Measurements from ENCODE around the gene WNK2. TPM values are rescaled to one million over a fixed set of nuclear protein-coding genes. Genes with fewer than 3 reads are reported as not detected.
"Not testable (repeated sequence)": the region's sequence is repeated elsewhere in the genome, so short reads cannot be mapped to it uniquely, and the experiment has no call there.

WNK2 gene
- polyA plus RNA-seq, 1 donor: 80.4 TPM

DNA sequence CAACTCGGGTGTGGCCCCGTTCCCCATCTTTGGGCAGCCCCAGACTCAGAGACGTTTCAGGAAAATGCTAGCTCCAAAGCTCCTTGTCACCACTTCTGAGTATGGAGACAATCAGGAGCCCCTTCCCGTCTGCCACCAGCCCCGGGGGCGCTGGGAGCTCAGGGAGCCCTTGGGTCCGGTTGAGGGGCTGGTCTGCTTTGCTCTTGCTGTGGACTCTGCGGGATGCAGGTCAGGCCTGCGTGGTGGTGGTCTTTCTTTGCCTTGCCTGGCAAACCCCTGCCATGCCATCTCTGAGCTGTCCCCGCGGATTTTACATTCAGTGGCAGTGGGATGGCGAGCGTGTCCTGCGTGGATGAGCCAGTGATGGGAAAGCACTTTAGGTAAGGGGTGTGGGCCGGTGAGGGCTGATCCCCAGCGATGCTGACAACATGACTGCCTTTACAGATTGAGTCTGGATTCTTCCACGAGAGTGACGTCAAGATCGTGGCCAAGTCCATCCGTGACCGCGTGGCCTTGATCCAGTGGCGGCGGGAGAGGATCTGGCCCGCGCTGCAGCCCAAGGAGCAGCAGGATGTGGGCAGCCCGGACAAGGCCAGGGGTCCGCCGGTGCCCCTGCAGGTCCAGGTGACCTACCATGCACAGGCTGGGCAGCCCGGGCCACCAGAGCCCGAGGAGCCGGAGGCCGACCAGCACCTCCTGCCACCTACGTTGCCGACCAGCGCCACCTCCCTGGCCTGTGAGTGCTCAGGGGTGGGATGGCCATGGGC is 63.3 kb downstream of the WNK2 start:
- Histone ChIP-seq H3K27ac (ENCODE audit: low read length) (no peak overlapping the region), H3K4me1 (ENCODE audit: control insufficient read depth, insufficient read depth, low read length) (peaks cover 10% of the 10 kb centered on the region), H3K36me3 (ENCODE audit: control insufficient read depth, insufficient read depth, low read length) (peaks cover 54% of the 10 kb centered on the region), H3K27me3 (ENCODE audit: control insufficient read depth, insufficient read depth, low read length) (no peaks in the 10 kb centered on the region), H3K4me3 (ENCODE audit: low read length) (no peak overlapping the region), H3K9me3 (ENCODE audit: control insufficient read depth, low read depth, low read length) (no peaks in the 10 kb centered on the region)
- WGBS (ENCODE audit: insufficient coverage, low lambda C conversion rate): no CpG with 5 or more reads among the region's 36 CpGs
- no peak for DNase-seq

DNA sequence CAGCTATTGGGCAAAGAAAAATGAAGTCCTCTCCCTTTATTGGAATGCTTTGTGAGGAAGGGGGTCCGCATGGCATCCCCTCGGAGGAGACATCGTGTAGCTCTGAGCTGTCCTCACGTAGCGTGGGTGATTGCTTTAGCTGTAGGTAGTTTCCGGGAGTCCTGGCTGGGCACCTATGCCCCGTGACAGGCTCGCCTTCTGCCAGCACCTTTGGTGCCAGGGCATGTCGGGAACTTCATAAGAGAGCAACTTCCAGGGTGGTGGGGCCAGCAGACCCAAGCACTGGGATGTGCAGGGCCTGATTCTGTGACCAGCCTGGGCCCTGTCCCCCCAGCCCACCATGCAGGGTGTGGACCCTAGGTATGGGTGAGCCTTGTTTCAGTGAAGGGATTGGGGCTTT is 64.0 kb downstream of the WNK2 start:
- no peak overlapping the region for H3K4me3 ChIP-seq (ENCODE audit: low read length)
- no peak for DNase-seq
- H3K4me1 ChIP-seq (ENCODE audit: control insufficient read depth, insufficient read depth, low read length): peaks cover 10% of the 10 kb centered on the region
- H3K9me3 ChIP-seq (ENCODE audit: control insufficient read depth, low read depth, low read length): no peaks in the 10 kb centered on the region
- peaks cover 56% of the 10 kb centered on the region for H3K36me3 ChIP-seq (ENCODE audit: control insufficient read depth, insufficient read depth, low read length)
- no peak overlapping the region for H3K27ac ChIP-seq (ENCODE audit: low read length)
- H3K27me3 ChIP-seq (ENCODE audit: control insufficient read depth, insufficient read depth, low read length): no peaks in the 10 kb centered on the region
- no CpG with 5 or more reads among the region's 9 CpGs for WGBS (ENCODE audit: insufficient coverage, low lambda C conversion rate)

DNA sequence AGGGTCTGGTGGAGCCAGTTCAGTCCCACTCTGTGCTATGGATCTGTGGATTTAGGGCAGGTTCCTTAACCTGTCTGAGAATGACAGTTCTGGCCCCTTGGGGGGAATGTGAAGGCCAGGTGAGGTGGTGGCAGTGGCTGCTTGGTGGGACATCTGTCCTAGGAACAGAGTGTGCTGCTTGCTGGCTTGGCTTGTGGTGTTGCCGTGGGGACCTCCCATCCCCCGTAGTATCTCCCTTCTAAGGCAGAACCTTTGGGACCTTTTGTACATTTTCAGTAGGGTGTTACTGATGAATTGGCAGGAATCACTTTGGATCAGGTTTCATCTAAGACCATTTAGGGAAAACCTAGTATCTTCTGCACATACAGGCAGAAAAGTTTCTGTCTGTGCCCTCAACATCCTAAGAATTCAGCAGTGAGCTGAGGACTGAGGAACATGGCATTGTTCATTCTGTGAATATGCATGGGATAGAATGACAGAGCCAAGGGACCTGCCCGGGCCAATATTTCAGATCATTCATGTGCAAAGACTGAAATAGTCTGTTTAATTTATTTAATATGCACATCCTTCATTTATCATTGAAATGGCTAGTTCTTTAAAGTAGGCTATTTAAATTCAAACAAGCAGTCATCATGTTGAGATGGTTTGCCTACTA is 64.6 kb downstream of the WNK2 start:
- no CpG with 5 or more reads among the region's 3 CpGs for WGBS (ENCODE audit: insufficient coverage, low lambda C conversion rate)
- H3K36me3 ChIP-seq (ENCODE audit: control insufficient read depth, insufficient read depth, low read length): peaks cover 60% of the 10 kb centered on the region
- no peak overlapping the region for H3K27ac ChIP-seq (ENCODE audit: low read length)
- H3K27me3 ChIP-seq (ENCODE audit: control insufficient read depth, insufficient read depth, low read length): no peaks in the 10 kb centered on the region
- H3K4me1 ChIP-seq (ENCODE audit: control insufficient read depth, insufficient read depth, low read length): peaks cover 10% of the 10 kb centered on the region
- no peak for DNase-seq
- H3K9me3 ChIP-seq (ENCODE audit: control insufficient read depth, low read depth, low read length): no peaks in the 10 kb centered on the region
- H3K4me3 ChIP-seq (ENCODE audit: low read length): no peak overlapping the region

DNA sequence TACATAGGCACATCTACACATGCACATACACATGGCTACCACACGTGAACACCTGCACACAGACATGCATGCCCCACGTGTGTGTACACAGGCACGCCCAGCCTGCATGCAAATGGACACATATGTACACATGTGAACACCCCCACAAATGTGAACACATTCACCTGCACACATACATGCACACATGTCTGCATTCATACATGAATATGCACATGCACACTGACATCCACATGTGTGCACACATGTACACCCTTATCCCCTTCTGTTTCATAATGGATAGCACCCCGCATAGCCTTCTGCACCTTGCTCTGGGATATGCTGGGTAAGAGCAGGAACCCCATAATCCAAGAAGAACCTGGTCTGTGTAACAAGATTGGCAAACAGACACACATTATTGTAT is 66.2 kb downstream of the WNK2 start:
- Histone ChIP-seq H3K4me3 (ENCODE audit: low read length) (no peak overlapping the region), H3K27ac (ENCODE audit: low read length) (no peak overlapping the region), H3K9me3 (ENCODE audit: control insufficient read depth, low read depth, low read length) (no peaks in the 10 kb centered on the region), H3K36me3 (ENCODE audit: control insufficient read depth, insufficient read depth, low read length) (peaks cover 70% of the 10 kb centered on the region), H3K27me3 (ENCODE audit: control insufficient read depth, insufficient read depth, low read length) (no peaks in the 10 kb centered on the region), H3K4me1 (ENCODE audit: control insufficient read depth, insufficient read depth, low read length) (no peaks in the 10 kb centered on the region)
- no CpG with 5 or more reads among the region's 4 CpGs for WGBS (ENCODE audit: insufficient coverage, low lambda C conversion rate)
- no peak for DNase-seq

DNA sequence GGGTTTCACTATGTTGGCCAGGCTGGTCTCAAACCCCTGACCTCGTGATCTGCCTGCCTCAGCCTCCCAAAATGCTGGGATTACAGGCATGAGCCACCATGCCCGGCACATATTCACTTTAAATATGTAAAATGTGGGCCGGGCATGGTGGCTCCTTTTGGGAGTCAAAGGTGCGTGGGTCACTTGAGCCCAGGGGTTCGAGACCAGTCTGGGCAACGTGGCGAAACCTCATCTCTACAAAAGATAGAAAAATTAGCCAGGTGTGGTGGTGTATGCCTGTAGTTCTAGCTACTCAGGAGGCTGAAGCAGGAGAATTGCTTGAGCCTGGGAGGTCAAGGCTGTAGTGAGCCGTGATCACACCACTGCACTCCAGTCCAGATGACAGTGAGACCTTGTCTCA is 67.4 kb downstream of the WNK2 start:
- not testable (repeated sequence) for H3K4me1 ChIP-seq (ENCODE audit: control insufficient read depth, insufficient read depth, low read length); H3K4me3 ChIP-seq (ENCODE audit: low read length); H3K9me3 ChIP-seq (ENCODE audit: control insufficient read depth, low read depth, low read length); H3K27ac ChIP-seq (ENCODE audit: low read length); DNase-seq; H3K27me3 ChIP-seq (ENCODE audit: control insufficient read depth, insufficient read depth, low read length)
- no CpG with 5 or more reads among the region's 8 CpGs for WGBS (ENCODE audit: insufficient coverage, low lambda C conversion rate)
- peaks cover 74% of the 10 kb centered on the region for H3K36me3 ChIP-seq (ENCODE audit: control insufficient read depth, insufficient read depth, low read length)

DNA sequence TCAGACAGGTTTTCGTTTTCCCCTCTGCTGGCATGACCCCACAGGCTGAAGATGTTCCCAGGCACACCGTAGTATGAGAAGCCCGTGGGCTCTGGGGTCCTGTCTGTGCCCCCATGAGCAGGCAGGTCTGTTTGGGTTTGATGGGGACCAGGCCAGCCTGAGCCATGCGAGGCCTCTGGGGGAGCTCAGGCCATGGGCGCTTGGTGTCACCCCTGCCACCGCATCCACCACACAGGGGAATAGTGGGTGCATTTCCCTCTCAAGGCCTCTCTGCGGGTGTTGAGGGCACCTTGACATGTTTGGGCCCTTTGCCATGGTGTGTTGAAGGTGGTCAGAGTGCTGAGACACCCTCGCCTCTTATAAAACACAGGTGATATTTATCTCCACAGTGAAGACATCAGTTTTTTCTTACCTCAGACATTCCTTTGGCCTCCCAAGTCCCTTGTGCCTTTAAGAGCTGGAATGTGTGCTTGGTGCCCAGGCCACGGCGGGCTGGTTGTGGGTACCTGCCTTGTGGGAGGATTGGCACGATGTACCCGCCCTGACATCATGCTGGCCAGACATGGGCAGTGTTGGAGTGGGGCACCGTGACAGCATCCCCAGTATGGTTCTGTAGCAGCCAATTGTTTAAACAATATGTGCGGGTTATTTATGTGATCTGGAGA is 68.3 kb downstream of the WNK2 start:
- no peaks in the 10 kb centered on the region for H3K27me3 ChIP-seq (ENCODE audit: control insufficient read depth, insufficient read depth, low read length)
- H3K4me3 ChIP-seq (ENCODE audit: low read length): no peak overlapping the region
- no peak for DNase-seq
- no peak overlapping the region for H3K27ac ChIP-seq (ENCODE audit: low read length)
- no peaks in the 10 kb centered on the region for H3K4me1 ChIP-seq (ENCODE audit: control insufficient read depth, insufficient read depth, low read length)
- H3K36me3 ChIP-seq (ENCODE audit: control insufficient read depth, insufficient read depth, low read length): peaks cover 67% of the 10 kb centered on the region
- WGBS (ENCODE audit: insufficient coverage, low lambda C conversion rate): no CpG with 5 or more reads among the region's 14 CpGs
- no peaks in the 10 kb centered on the region for H3K9me3 ChIP-seq (ENCODE audit: control insufficient read depth, low read depth, low read length)

DNA sequence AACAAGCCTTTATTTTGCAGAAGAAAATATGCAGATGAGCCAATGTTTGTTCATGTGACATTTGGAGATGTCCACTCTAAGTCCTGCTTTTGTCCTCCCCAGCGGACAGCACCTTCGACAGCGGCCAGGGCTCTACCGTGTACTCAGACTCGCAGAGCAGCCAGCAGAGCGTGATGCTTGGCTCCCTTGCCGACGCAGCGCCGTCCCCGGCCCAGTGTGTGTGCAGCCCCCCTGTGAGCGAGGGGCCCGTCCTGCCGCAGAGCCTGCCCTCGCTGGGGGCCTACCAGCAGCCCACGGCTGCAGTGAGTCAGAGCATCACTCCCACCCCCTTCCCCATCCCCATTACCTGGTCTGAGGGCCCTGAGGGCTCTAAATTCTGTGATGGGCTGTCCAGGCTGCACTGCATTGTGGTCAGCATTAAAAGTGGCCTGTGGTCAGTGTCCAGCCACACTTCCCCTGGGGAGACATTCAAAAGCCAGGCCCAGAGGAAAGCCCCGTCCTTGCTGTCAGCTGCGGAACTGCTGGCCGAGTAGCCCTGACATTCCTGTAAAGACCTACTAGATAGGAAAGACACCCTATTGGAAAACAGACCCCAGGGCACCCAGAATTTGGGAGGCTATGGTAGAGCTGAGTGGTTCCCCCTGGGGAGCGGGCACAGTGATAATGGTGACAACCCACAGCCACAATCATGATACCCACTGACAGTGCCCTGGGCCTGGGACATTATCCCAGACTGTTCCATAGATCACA is 69.0 kb downstream of the WNK2 start:
- H3K4me3 ChIP-seq (ENCODE audit: low read length): no peak overlapping the region
- no peaks in the 10 kb centered on the region for H3K4me1 ChIP-seq (ENCODE audit: control insufficient read depth, insufficient read depth, low read length)
- no peaks in the 10 kb centered on the region for H3K9me3 ChIP-seq (ENCODE audit: control insufficient read depth, low read depth, low read length)
- no peak overlapping the region for H3K27ac ChIP-seq (ENCODE audit: low read length)
- no peak for DNase-seq
- peaks cover 65% of the 10 kb centered on the region for H3K36me3 ChIP-seq (ENCODE audit: control insufficient read depth, insufficient read depth, low read length)
- no peaks in the 10 kb centered on the region for H3K27me3 ChIP-seq (ENCODE audit: control insufficient read depth, insufficient read depth, low read length)
- no CpG with 5 or more reads among the region's 20 CpGs for WGBS (ENCODE audit: insufficient coverage, low lambda C conversion rate)

DNA sequence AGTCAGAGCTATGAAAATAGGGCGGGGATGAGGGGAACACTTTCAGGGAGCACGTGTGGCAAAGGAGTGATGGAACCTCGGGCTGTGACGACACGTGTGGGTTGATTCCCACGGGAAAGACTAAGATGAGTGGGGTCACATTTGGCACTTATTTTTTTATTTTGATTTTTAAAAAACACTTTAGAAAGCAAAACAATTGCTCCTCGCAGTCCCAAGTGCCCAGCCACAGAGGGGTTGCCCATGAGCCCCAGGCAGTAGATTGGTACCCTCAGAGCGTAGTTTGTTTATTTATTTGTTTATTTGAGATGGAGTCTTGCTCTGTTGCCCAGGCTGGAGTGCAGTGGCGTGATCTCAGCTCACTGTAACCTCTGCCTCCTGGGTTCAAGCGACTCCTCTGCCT is 69.7 kb downstream of the WNK2 start:
- Histone ChIP-seq H3K27me3 (ENCODE audit: control insufficient read depth, insufficient read depth, low read length) (no peaks in the 10 kb centered on the region), H3K4me1 (ENCODE audit: control insufficient read depth, insufficient read depth, low read length) (no peaks in the 10 kb centered on the region), H3K36me3 (ENCODE audit: control insufficient read depth, insufficient read depth, low read length) (peaks cover 62% of the 10 kb centered on the region), H3K9me3 (ENCODE audit: control insufficient read depth, low read depth, low read length) (no peaks in the 10 kb centered on the region), H3K4me3 (ENCODE audit: low read length) (no peak overlapping the region), H3K27ac (ENCODE audit: low read length) (no peak overlapping the region)
- no peak for DNase-seq
- 92% methylated on average over 2 of the region's 10 CpGs for WGBS (ENCODE audit: insufficient coverage, low lambda C conversion rate)

DNA sequence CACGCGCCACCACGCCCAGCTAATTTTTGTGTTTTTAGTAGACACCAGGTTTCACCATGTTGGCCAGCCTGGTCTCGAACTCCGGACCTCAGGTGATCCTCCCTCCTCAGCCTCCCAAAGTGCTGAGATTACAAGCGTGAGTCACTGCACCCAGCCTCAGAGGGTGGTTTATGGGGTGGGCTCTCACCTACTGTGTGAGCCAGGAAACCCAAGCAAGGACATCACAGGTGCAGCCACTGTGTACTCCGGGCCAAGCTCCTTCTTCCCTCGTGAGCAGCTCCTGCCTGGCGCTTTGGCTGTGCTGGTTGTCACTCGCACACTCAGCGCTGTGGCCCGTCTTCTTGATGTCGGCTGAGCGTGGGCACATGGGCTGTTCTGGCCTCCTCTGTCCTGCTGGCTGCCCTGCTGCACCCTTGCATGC is 70.1 kb downstream of the WNK2 start:
- WGBS (ENCODE audit: insufficient coverage, low lambda C conversion rate): no CpG with 5 or more reads among the region's 14 CpGs
- peaks cover 60% of the 10 kb centered on the region for H3K36me3 ChIP-seq (ENCODE audit: control insufficient read depth, insufficient read depth, low read length)
- H3K4me1 ChIP-seq (ENCODE audit: control insufficient read depth, insufficient read depth, low read length): no peaks in the 10 kb centered on the region
- no peak for DNase-seq
- H3K4me3 ChIP-seq (ENCODE audit: low read length): no peak overlapping the region
- H3K9me3 ChIP-seq (ENCODE audit: control insufficient read depth, low read depth, low read length): no peaks in the 10 kb centered on the region
- no peak overlapping the region for H3K27ac ChIP-seq (ENCODE audit: low read length)
- H3K27me3 ChIP-seq (ENCODE audit: control insufficient read depth, insufficient read depth, low read length): no peaks in the 10 kb centered on the region

DNA sequence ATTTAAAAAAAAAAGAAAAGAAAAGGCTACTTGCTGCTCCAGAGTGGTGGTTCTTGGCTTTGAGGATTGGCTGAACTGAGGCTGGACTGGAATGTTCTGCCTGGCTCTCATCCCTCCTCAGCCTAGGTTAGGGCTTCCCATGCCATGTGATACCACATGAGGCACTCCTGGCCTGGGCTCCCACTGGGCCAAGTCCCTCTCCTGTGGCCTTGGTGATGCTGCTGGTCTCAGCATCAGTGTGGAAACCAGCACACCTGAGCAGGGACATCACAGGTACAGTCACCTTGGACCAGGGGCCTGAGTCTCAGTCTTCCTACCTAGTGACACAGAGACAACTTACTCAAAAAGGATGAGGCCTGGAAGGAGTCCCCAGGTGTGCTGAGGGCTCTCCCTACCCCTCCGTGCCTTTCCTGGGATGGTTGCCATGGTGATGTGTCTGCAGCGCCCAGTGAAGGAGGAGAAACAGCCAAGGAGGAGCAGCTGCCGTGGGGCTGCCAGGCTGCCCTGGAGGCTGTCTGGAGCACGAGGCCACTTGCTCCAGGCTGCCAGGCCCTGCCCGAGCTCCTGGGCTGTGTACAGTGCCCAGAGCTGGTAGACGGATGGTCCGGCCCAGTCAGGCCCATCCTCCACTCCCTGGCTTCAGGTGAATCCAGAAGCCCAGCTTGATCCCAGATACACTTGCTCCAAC is 71.0 kb downstream of the WNK2 start:
- no CpG with 5 or more reads among the region's 7 CpGs for WGBS (ENCODE audit: insufficient coverage, low lambda C conversion rate)

More for the DNA sequence above, 71.0 kb downstream of the WNK2 start:
- Histone ChIP-seq H3K4me1 (ENCODE audit: control insufficient read depth, insufficient read depth, low read length) (no peaks in the 10 kb centered on the region), H3K9me3 (ENCODE audit: control insufficient read depth, low read depth, low read length) (no peaks in the 10 kb centered on the region), H3K36me3 (ENCODE audit: control insufficient read depth, insufficient read depth, low read length) (peaks cover 66% of the 10 kb centered on the region), H3K27ac (ENCODE audit: low read length) (no peak overlapping the region), H3K27me3 (ENCODE audit: control insufficient read depth, insufficient read depth, low read length) (no peaks in the 10 kb centered on the region), H3K4me3 (ENCODE audit: low read length) (no peak overlapping the region)
- no peak for DNase-seq
